ENCODE data around the gene LPIN3.

DNA sequence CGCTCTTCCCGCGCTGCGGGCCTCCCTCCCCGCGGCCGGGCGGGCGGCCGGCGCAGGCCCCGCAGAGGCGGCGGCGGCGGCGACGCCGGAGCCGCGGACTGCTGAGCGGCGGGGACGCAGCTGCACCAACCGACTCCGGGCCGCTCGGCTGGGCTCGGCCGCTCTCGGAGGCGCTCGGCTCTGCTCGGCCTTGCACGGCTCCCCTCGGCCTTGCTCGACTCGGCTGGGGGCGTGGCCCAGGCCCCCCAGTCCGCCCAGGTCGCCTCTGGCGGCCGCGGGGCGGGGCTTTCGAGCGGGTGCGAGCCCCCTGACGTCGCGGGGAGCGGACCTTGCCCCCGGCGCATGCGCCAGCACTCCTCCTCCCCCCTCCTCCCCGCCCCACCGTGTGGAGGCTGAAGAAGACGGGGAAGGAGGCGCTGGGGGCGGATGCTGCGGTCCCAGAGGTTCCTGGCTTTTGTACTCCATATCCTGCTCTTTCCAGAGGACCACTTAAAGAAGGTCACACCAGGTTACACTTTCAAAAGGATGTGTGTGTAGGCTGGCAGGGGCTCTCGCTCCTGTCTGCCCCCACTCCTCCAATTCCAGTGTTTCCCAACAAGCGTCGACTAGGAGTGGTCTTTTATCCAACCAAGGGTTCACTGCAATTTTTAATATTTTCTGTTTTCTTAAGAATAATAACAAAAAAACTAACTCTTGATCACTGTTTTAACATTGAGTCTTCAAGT, 22.9 kb upstream of the LPIN3 start, which contains the start of gene ZHX3:
- TF ChIP-seq, protein P1, sequence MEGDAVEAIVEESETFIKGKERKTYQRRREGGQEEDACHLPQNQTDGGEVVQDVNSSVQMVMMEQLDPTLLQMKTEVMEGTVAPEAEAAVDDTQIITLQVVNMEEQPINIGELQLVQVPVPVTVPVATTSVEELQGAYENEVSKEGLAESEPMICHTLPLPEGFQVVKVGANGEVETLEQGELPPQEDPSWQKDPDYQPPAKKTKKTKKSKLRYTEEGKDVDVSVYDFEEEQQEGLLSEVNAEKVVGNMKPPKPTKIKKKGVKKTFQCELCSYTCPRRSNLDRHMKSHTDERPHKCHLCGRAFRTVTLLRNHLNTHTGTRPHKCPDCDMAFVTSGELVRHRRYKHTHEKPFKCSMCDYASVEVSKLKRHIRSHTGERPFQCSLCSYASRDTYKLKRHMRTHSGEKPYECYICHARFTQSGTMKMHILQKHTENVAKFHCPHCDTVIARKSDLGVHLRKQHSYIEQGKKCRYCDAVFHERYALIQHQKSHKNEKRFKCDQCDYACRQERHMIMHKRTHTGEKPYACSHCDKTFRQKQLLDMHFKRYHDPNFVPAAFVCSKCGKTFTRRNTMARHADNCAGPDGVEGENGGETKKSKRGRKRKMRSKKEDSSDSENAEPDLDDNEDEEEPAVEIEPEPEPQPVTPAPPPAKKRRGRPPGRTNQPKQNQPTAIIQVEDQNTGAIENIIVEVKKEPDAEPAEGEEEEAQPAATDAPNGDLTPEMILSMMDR (IDR thresholded peaks at IDR 0.05) = no peak
- no peak for TF ChIP-seq EZH2 (IDR thresholded peaks at IDR 0.05)
- TF ChIP-seq EZH2phosphoT487 (IDR thresholded peaks at IDR 0.05) = no peak
